Measurements from ENCODE around the gene EVX1.

EVX1 gene

DNA sequence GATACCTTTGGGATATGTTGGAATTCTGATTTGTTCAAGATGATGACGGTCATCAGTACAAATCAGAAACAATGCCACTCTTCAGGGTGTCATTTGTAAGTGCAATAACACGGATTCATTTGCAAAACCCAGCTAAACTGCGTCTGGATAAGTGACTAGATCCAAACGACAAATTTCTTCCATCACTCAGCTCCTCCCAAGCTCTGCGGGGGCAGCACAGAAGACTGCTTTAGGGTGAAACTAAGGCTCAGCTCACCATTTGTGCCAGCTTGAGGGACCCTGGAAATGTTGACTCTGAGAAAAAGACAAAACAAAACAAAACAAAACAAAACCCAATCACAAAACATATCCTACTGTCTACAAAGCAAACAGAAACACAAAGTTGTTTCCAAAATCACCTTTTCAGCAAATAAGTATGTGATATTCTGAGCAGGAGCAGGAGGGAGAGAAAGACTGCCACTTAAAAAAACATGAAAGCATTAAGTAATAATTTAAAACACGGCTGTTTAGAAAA is 8.0 kb downstream of the EVX1 start:
- DNase-seq = no peak

GRCh38 chr7:27251136-27251651 is 8.6 kb downstream of the EVX1 start:
- no peak for DNase-seq

- DNase-seq = no peak
Measured at GRCh38 chr7:27251652-27252590, 9.3 kb downstream of the EVX1 start.

- no peak for DNase-seq
Measured at GRCh38 chr7:27254625-27255024, 12.0 kb downstream of the EVX1 start.

DNA sequence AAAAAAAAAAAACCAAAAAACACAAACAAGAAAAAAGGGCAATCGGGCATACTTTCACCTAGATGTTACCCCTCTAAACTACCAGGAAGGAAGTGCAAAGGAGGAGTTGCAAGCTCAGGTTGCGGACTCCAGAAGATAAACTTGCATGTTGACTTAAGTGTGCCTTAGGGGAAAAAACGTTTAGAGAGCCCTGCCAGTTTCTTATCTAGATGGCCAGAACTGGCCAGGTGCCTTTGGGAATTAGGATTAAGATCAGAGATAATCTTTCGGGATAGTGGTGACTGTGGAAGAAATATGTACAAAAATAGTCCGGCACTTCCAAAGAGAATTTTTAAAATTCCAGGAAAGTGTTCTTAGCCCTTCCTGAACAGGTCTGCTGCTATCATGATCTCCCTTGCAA is 17.6 kb downstream of the EVX1 start:
- no peak for DNase-seq

DNA sequence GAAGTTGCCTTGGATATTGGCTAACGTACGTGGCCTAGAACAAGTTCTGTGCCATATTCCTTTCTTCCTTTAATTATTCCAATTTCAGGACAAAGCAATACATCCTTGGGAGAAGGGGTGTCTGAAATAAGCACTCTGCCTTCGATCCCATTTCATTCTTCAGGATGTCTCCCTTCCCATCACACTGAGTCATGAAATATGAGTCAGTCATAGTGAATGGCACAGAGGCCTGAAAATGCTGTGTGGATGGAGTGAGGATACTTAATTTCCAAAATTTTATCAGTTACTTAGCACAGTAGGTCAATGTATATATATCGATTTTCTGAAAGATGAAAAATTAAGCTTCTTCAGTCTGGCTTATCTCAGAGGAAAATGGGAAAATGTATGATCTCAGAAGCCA is 19.5 kb downstream of the EVX1 start:
- DNase-seq = no peak

- no peak for DNase-seq
Measured at GRCh38 chr7:27263781-27264180, 21.2 kb downstream of the EVX1 start.

DNA sequence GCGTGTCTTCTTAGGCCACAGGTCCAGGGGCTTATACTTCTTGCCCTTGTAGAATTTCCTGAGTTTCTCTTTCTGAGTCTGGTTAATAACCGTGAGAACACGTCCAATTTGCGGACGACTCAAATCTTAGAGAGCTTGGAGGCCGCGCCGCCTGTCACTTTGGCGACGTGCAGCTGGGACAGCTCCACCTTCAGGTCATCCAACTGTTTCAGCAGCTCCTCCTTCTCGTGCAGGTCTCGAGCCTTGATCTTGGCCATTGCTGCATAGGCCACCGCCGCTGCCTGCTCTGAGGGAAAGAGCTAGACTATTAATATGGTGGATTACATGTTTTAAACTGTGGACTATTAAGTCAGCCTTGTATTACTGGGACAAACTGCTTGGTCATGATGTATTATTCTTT is 26.9 kb downstream of the EVX1 start:
- DNase-seq = no peak

- no peak for DNase-seq
Measured at GRCh38 chr7:27271384-27271783, 28.8 kb downstream of the EVX1 start.

DNA sequence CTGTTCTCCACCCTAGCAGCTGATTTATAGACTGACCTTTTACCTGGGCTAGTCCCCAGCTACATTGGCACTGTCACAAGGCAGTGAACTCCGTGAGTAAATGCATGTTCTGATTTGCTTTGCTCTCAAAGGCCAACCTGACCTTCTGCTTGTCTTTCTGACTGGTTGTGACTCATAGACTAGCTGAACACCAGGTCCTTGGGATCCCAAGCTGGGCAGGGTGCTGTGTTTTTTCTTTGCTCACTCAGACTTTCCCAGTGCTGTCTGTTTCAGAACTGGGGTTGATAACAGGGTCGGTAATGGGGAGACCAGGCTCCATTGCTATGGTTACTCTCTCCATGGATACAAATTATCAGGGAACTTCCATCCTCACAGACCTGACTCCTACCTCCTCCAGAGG is 35.0 kb downstream of the EVX1 start:
- no peak for DNase-seq

DNA sequence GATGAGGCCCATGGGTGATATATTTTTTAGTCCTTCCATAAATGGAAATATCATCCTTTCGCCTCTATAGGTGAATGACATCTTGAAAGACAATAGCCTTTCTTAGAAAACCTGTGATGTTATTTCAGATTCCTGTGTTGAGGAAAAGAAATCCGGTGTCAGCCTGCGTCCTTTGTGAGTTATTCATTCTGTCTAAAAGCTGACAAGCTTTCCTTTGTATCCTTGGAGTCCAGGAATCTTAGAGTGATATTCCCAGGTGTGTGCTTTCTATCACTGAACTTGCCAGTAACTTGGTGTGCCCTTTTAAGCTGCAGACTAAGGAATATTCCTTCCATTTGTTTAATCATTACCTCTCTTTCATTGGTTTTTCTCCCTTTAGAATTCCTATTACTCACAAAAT is 41.0 kb downstream of the EVX1 start:
- no peak for DNase-seq

DNA sequence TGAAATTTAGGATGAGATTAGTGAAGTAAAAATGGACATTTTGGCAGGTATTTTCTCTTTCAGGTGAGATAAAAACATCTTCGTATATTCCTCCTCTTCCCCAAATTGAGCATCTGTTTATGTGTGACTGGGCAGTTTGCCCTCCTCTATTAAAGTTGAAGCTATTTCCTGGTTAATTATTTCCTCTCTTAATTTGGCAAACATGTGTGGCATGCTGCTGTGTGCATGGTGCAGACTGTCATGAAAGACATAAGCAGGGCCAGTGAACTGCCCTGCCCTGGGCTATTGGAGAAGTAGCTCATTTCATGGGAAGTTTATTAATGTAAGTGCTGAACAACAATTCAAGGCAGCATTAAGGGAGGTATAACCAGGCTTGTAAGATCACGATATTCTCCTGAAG is 52.6 kb downstream of the EVX1 start:
- no peak for DNase-seq

- DNase-seq = no peak
Measured at GRCh38 chr7:27297356-27297755, 54.8 kb downstream of the EVX1 start.

Data from activated T-cell treated with anti-CD3 and anti-CD28 coated beads, Interleukin-2, amount 50 U/mL, for 1 hour (primary cell).